Adrenal gland (tissue), 5 donors: ENCODE measurements around the gene RAB6B.

Source experiments
- POLR2A ChIP-seq, 2 donors: fragments of 450-650 bp; IDR thresholded peaks; one replicate each; pipeline ENCODE4 v1.6.1; 2017; ENCODE audit warnings: antibody characterized with exemption in 2 of 2, mild to moderate bottlenecking in 2 of 2, moderate library complexity in 1 of 2
- TF ChIP-seq, protein P1 (sequence below), 6 experiments: fragments of 450-650 bp in 4 of 6; fragments of 200-600 bp in 2 of 6; sonication (generic) in 1 of 6; IDR thresholded peaks; 1 replicate in 5 of 6; 2 replicates in 1 of 6; pipeline versions ENCODE4 v1.5.1 to v1.8.0; 2016 to 2021; ENCODE audit warnings: antibody characterized with exemption in 6 of 6, mild to moderate bottlenecking in 2 of 6, moderate library complexity in 1 of 6
- donor health status: DM: no; HTN: no; CAD: no.

GRCh38 chr3:133840055-133840737, 55.5 kb downstream of the RAB6B start:
- TF ChIP-seq, protein P1, sequence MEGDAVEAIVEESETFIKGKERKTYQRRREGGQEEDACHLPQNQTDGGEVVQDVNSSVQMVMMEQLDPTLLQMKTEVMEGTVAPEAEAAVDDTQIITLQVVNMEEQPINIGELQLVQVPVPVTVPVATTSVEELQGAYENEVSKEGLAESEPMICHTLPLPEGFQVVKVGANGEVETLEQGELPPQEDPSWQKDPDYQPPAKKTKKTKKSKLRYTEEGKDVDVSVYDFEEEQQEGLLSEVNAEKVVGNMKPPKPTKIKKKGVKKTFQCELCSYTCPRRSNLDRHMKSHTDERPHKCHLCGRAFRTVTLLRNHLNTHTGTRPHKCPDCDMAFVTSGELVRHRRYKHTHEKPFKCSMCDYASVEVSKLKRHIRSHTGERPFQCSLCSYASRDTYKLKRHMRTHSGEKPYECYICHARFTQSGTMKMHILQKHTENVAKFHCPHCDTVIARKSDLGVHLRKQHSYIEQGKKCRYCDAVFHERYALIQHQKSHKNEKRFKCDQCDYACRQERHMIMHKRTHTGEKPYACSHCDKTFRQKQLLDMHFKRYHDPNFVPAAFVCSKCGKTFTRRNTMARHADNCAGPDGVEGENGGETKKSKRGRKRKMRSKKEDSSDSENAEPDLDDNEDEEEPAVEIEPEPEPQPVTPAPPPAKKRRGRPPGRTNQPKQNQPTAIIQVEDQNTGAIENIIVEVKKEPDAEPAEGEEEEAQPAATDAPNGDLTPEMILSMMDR (IDR thresholded peaks at IDR 0.05), result no peak
- no peak for TF ChIP-seq POLR2A (IDR thresholded peaks at IDR 0.05)
